H1 (cell line): ENCODE measurements around the gene SIDT1. TPM values are rescaled to one million over a fixed set of nuclear protein-coding genes. Genes with fewer than 3 reads are reported as not detected.

Experiments used
- CTBP2 ChIP-seq: IDR thresholded peaks from 2 replicates; pipeline ENCODE4 v1.7.0; 2011; ENCODE audit warnings: borderline replicate concordance, mild to moderate bottlenecking, moderate library complexity, mixed read lengths, low read length; ENCODE audit not compliant: insufficient read depth, insufficient read length
- RBBP5 ChIP-seq: IDR thresholded peaks from 2 replicates; pipeline ENCODE4 v1.7.1; 2012; ENCODE audit warnings: low read depth, mild to moderate bottlenecking, inconsistent platforms, low read length, moderate library complexity, borderline replicate concordance
- SUZ12 ChIP-seq: fragments of 200-600 bp; sonication (generic); IDR thresholded peaks from 2 replicates; pipeline ENCODE4 v1.6.1; 2012; ENCODE audit warnings: mild to moderate bottlenecking, inconsistent platforms, low read length, moderate library complexity, mixed read lengths
- YY1 ChIP-seq: IDR thresholded peaks from 2 replicates; pipeline ENCODE4 v1.6.1; 2011; ENCODE audit warnings: low read depth, mild to moderate bottlenecking, low read length
- polyA plus RNA-seq, 7 experiments: library from polyadenylated mRNA; depleted of rRNA in 3 of 7; stranded (reverse) in 5 of 7; unstranded in 2 of 7; fragments of >200 nt in 5 of 7; fragments of 200-250 nt in 2 of 7; gene quantifications; 1 replicate in 5 of 7; 2 replicates in 1 of 7; 4 replicates in 1 of 7; pipeline versions ENCODE4 v1.2.1 to v1.2.3, GENCODE V29; 2011 to 2013; ENCODE audit warnings: missing spikeins in 2 of 7, mixed read lengths in 2 of 7
- total RNA-seq: library from RNA; stranded (reverse); fragmentation: NEBNext Ultra II Directional; extraction: Animal tissue kit (Norgen Biotek cat#: 25700); gene quantifications from 2 replicates; pipeline ENCODE4 v1.2.1, GENCODE V29; 2021
- TF ChIP-seq, protein P1 (sequence below): IDR thresholded peaks from 2 replicates; pipeline ENCODE4 v1.6.1; 2012; ENCODE audit warnings: inconsistent platforms

Gene SIDT1
- total and polyA plus RNA-seq, 2 of the 8 experiments (the other 6 are each of a cell fraction or from before 2014, with no cell fraction given) = 0.06 TPM; not detected in 1

DNA sequence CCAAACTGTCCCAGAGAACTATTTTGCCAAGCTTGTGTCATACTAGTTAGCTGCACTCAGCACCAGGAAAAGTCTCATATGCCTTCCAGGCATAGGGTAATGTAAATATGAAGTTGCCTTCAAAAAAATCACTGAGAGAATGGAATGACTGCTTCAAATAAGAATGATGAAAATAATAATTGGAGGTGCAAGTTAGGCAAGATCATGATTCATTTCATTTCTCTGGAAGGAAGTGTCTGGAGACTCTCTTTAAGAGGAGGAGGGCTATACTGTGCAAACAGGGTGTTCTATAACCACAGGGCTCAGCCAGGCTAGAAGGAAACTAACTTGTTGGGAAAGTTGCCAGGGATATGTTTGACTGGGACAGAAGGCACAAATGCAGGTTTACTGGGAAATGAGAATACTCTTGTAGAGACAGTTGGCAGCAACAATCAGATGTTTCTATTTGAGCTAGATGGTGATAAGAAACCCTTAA, 4.3 kb downstream of the SIDT1 start (continued):
- TF ChIP-seq CTBP2 (no peak), YY1 (no peak), RBBP5 (no peak), SUZ12 (no peak)
- TF ChIP-seq, protein P1, sequence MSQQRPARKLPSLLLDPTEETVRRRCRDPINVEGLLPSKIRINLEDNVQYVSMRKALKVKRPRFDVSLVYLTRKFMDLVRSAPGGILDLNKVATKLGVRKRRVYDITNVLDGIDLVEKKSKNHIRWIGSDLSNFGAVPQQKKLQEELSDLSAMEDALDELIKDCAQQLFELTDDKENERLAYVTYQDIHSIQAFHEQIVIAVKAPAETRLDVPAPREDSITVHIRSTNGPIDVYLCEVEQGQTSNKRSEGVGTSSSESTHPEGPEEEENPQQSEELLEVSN = no peak
- TF ChIP-seq, all 59 proteins: peak for 0
